GM12878 (cell line): ENCODE results near the gene TNFAIP3. TPM values are rescaled to one million over a fixed set of nuclear protein-coding genes. Genes with fewer than 3 reads are reported as not detected.

Experiments
- ATAC-seq: fragments of 200-7000 bp; cut with Tn5 transposase; 3 replicates; pipeline ENCODE4 v1.9.1; 2020; ENCODE audit warnings: mild to moderate bottlenecking, moderate library complexity
- BruUV-seq: library from RNA; stranded (reverse); fragments of 400-500 nt; replicated peaks from 2 replicates; lab custom pipeline; 2021; lab: Mats Ljungman, UMichigan
- CTCF ChIA-PET: fragments of 300-600 bp; sonication (Branson Sonifier 250); formaldehyde crosslinking; extraction: SDS; loops from one replicate; lab custom pipeline; 2021; ENCODE audit warnings: inconsistent platforms; lab: Yijun Ruan, JAX
- POLR2A ChIA-PET: fragments of 350-600 bp; formaldehyde crosslinking; extraction: SDS; loops from one replicate; lab custom pipeline; 2021; ENCODE audit warnings: inconsistent platforms; lab: Charles Lee
- RAD21 ChIA-PET: fragments of 300-600 bp; sonication (Branson Sonifier 250); formaldehyde crosslinking; loops from one replicate; lab custom pipeline; 2023; ENCODE audit warnings: antibody characterized with exemption; ENCODE audit not compliant: unreplicated experiment; lab: Charles Lee
- SMC1A ChIA-PET: fragments of 300-600 bp; sonication (Branson Sonifier 250); formaldehyde crosslinking; loops from one replicate; lab custom pipeline; 2023; ENCODE audit not compliant: unreplicated experiment, uncharacterized antibody; lab: Charles Lee
- DNase-seq: peaks from one replicate; pipeline ENCODE4 v3.0.0-alpha.2; 2011; ENCODE audit warnings: low read depth, low spot score
- FAIRE-seq: peaks from 3 replicates; lab custom pipeline; 2011; peaks lifted over from hg19 to GRCh38; lab: Jason Lieb, UNC
- H2AFZ ChIP-seq: 2 replicates; pipeline ENCODE4 v1.6.0; 2011; ENCODE audit warnings: low read depth, low read length, control low read depth; ENCODE audit not compliant: control insufficient read depth
- H3K27ac ChIP-seq: 2 replicates; pipeline ENCODE4 v1.5.1; 2011; ENCODE audit warnings: control low read depth; ENCODE audit not compliant: control insufficient read depth, insufficient read depth
- H3K27me3 ChIP-seq, 2 experiments: replicated peaks in 1 of 2; 2 replicates each; pipeline versions ENCODE4 v1.6.0 to v1.6.1; 2011; ENCODE audit warnings: low read length in 1 of 2; ENCODE audit not compliant: control insufficient read depth in 2 of 2, insufficient read depth in 2 of 2
- H3K36me3 ChIP-seq, 2 experiments: 2 replicates each; pipeline ENCODE4 v1.5.1; 2011; ENCODE audit warnings: low read length in 1 of 2; ENCODE audit not compliant: control insufficient read depth in 2 of 2, insufficient read depth in 2 of 2
- H3K4me1 ChIP-seq: 2 replicates; pipeline ENCODE4 v1.6.1; 2011; ENCODE audit warnings: mild to moderate bottlenecking, low read length, moderate library complexity, mixed read lengths; ENCODE audit not compliant: control insufficient read depth, insufficient read depth
- H3K4me2 ChIP-seq: 2 replicates; pipeline ENCODE4 v1.6.0; 2011; ENCODE audit warnings: control low read depth; ENCODE audit not compliant: control insufficient read depth, insufficient read depth
- H3K4me3 ChIP-seq: fragments of 200-600 bp; sonication (generic); 2 replicates; pipeline ENCODE4 v1.5.1; 2016
- H3K79me2 ChIP-seq: 2 replicates; pipeline ENCODE4 v1.6.0; 2011; ENCODE audit warnings: low read length; ENCODE audit not compliant: control insufficient read depth, insufficient read depth
- H3K9ac ChIP-seq: 2 replicates; pipeline ENCODE4 v1.8.0; 2011; ENCODE audit warnings: low read length, control low read depth, mixed read lengths; ENCODE audit not compliant: control insufficient read depth, insufficient read depth
- H3K9me3 ChIP-seq: replicated peaks from 3 replicates; pipeline ENCODE4 v1.5.1; 2011; ENCODE audit warnings: mild to moderate bottlenecking, low read length; ENCODE audit not compliant: control insufficient read depth, insufficient read depth
- H4K20me1 ChIP-seq: 2 replicates; pipeline ENCODE4 v1.6.0; 2011; ENCODE audit not compliant: control insufficient read depth, insufficient read depth
- ASH2L ChIP-seq: fragments of 300-600, 200-600 bp; sonication (generic); IDR thresholded peaks from 2 replicates; pipeline ENCODE4 v1.6.1; 2017; ENCODE audit warnings: low read depth, mild to moderate bottlenecking, borderline replicate concordance
- ETV6 ChIP-seq, 2 experiments: fragments of 450-650 bp in 1 of 2; IDR thresholded peaks in 1 of 2; conservative IDR thresholded peaks in 1 of 2; 2 replicates each; pipeline ENCODE4 v1.6.1; 2014; ENCODE audit warnings: antibody characterized with exemption in 1 of 2, borderline replicate concordance in 1 of 2, low read depth in 1 of 2, mild to moderate bottlenecking in 1 of 2, moderate library complexity in 1 of 2
- JUNB ChIP-seq: IDR thresholded peaks from 2 replicates; pipeline ENCODE4 v1.6.1; 2016; ENCODE audit warnings: antibody characterized with exemption, mild to moderate bottlenecking
- LARP7 ChIP-seq: fragments of 450-650 bp; IDR thresholded peaks from 2 replicates; pipeline ENCODE4 v1.6.1; 2017; ENCODE audit warnings: mild to moderate bottlenecking
- MLLT1 ChIP-seq: fragments of 450-650 bp; IDR thresholded peaks from 2 replicates; pipeline ENCODE4 v1.6.1; 2016; ENCODE audit warnings: mild to moderate bottlenecking
- NFIC ChIP-seq: IDR thresholded peaks from 2 replicates; pipeline ENCODE4 v1.6.1; 2012; ENCODE audit warnings: low read depth, mild to moderate bottlenecking, inconsistent platforms, low read length, moderate library complexity
- NR2F1 ChIP-seq: fragments of 450-650 bp; conservative IDR thresholded peaks from 2 replicates; pipeline ENCODE4 v1.6.1; 2017; ENCODE audit warnings: mild to moderate bottlenecking
- PAX5 ChIP-seq: IDR thresholded peaks from 2 replicates; pipeline ENCODE4 v1.6.1; 2011; ENCODE audit warnings: low read depth, low read length, borderline replicate concordance
- PML ChIP-seq: IDR thresholded peaks from 2 replicates; pipeline ENCODE4 v1.6.1; 2012; ENCODE audit warnings: low read length, inconsistent platforms
- POLR2AphosphoS5 ChIP-seq: IDR thresholded peaks from 2 replicates; pipeline ENCODE4 v1.6.1; 2011; ENCODE audit warnings: mild to moderate bottlenecking, low read length, inconsistent platforms
- RAD21 ChIP-seq: IDR thresholded peaks from 2 replicates; pipeline ENCODE4 v1.6.1; 2011; ENCODE audit warnings: mild to moderate bottlenecking, low read depth, low read length, moderate library complexity; ENCODE audit not compliant: insufficient read depth
- RB1 ChIP-seq: fragments of 450-650 bp; formaldehyde crosslinking; IDR thresholded peaks from 2 replicates; pipeline ENCODE4 v1.6.1; 2017; ENCODE audit warnings: mild to moderate bottlenecking, borderline replicate concordance
- RCOR1 ChIP-seq: conservative IDR thresholded peaks from 2 replicates; pipeline ENCODE4 v1.6.1; 2012; ENCODE audit warnings: low read depth, low read length, improper control_type of control experiment
- RELA ChIP-seq: fragments of 450-650 bp; IDR thresholded peaks from 2 replicates; pipeline ENCODE4 v1.8.0; 2014; ENCODE audit warnings: borderline replicate concordance; ENCODE audit not compliant: partially characterized antibody
- SMARCA5 ChIP-seq: fragments of 450-650 bp; IDR thresholded peaks from 2 replicates; pipeline ENCODE4 v1.6.1; 2017; ENCODE audit warnings: mild to moderate bottlenecking
- TCF7 ChIP-seq: IDR thresholded peaks from 2 replicates; pipeline ENCODE4 v1.6.1; 2014; ENCODE audit warnings: antibody characterized with exemption, borderline replicate concordance
- ZBED1 ChIP-seq: IDR thresholded peaks from 2 replicates; pipeline ENCODE4 v1.6.1; 2016; ENCODE audit warnings: borderline replicate concordance
- ZBTB33 ChIP-seq: fragments of 450-650 bp; IDR thresholded peaks from 2 replicates; pipeline ENCODE4 v1.6.1; 2017; ENCODE audit warnings: mild to moderate bottlenecking
- ZNF622 ChIP-seq: fragments of 450-650 bp; IDR thresholded peaks from 2 replicates; pipeline ENCODE4 v1.6.1; 2017; ENCODE audit warnings: mild to moderate bottlenecking, inconsistent platforms
- WGBS: methylation state at CpG from one replicate; pipeline ENCODE4 v1.1.6; 2016; ENCODE audit warnings: low lambda C conversion rate; ENCODE audit not compliant: insufficient replicate concordance, insufficient coverage; ENCODE audit errors: missing lambda C conversion rate; 5-methylcytosine and 5-hydroxymethylcytosine counted together
- in situ Hi-C: fragments of 300-500 bp; cut with MboI; formaldehyde crosslinking; loops from 9 replicates; pipeline ENCODE4 v1.14.3; 2018; ENCODE audit warnings: mixed read lengths
- intact Hi-C: fragments of 100-400 bp; cut with micrococcal nuclease; formaldehyde crosslinking; loops from one replicate; pipeline ENCODE4 v1.14.2; 2022; ENCODE audit not compliant: unreplicated experiment
- polyA plus RNA-seq, 11 experiments: library from polyadenylated mRNA; depleted of rRNA in 4 of 11; unstranded in 6 of 11; stranded (reverse) in 5 of 11; fragments of >200 nt; fragmentation: Nextera tagmentation in 4 of 11; fragmentation: Illumina TruSeq in 1 of 11; extraction: Ambion mirVana in 4 of 11; extraction: Trizol in 1 of 11; gene quantifications; 1 replicate in 1 of 11; 2 replicates in 10 of 11; pipeline versions ENCODE4 v1.2.1 to v1.2.3, GENCODE V29; 2011 to 2016; ENCODE audit warnings: inconsistent platforms in 2 of 11, missing spikeins in 2 of 11, low read depth in 1 of 11
- total RNA-seq, 4 experiments: library from RNA; depleted of rRNA in 3 of 4; stranded (reverse); fragments of >200 nt in 3 of 4; fragmentation: Illumina TruSeq in 1 of 4; extraction: Trizol in 1 of 4; gene quantifications; 2 replicates each; pipeline versions ENCODE4 v1.2.1 to v1.2.3, GENCODE V29; 2013 to 2021

The TNFAIP3 gene
- total and polyA plus RNA-seq, 10 of the 15 experiments (the other 5 are each of a cell fraction or from before 2014, with no cell fraction given): 18.0 to 350 (median 127) TPM

- Histone ChIP-seq H3K36me3 (peaks cover 0 to 23% of the 10 kb centered on the region in 2 experiments; a peak in 2 of 4 replicates), H4K20me1 (no peaks in the 10 kb centered on the region), H3K9ac (peak overlapping the region; percentile 89), H3K4me2 (peak overlapping the region; percentile 92), H3K27ac (peak overlapping the region; percentile 72), H2AFZ (no peak overlapping the region), H3K4me3 (peak overlapping the region; percentile 99), H3K9me3 (no peaks in the 10 kb centered on the region), H3K27me3 (no peaks in the 10 kb centered on the region), H3K79me2 (peaks cover 80% of the 10 kb centered on the region), H3K4me1 (peaks cover 5% of the 10 kb centered on the region; the same call in 1 of the 2 replicates)
- no TSS peak for BruUV-seq
- ChIA-PET CTCF (interaction anchor here (1.2 to 24.0 kb wide), 22 partner anchors 9 to 210 kb away, joined by 3 to 712 read pairs (median 20); no protein-coding TSS in a partner anchor), POLR2A (interaction anchor here (0.6 to 6.6 kb wide), 16 partner anchors 12 to 162 kb away, joined by 3 to 42 read pairs (median 7); no protein-coding TSS in a partner anchor), SMC1A (interaction anchor here (0.6 to 30.6 kb wide), 20 partner anchors 12 to 591 kb away, joined by 3 to 1237 read pairs (median 29); no protein-coding TSS in a partner anchor), RAD21 (interaction anchor here (0.8 to 20.6 kb wide), 27 partner anchors 10 to 207 kb away, joined by 3 to 774 read pairs (median 12); no protein-coding TSS in a partner anchor)
- in situ Hi-C loops: loop anchor here (5.0 kb wide), 3 partner anchors 67 to 162 kb away; no protein-coding TSS in a partner anchor
- WGBS: under 1% methylated on average over 10 of the region's 10 CpGs
- FAIRE-seq: peak; percentile 57
- ATAC-seq: no peak
- DNase-seq: no peak
- intact Hi-C loops: loop anchor here (1.0 to 5.0 kb wide), 3 partner anchors 106 to 238 kb away; partner anchors contain the start of gene PERP
- TF ChIP-seq SMARCA5 (peak; percentile 72), PML (no peak), RAD21 (peak; percentile 67), LARP7 (peak; percentile 30; the same call in 1 of the 2 replicates), RELA (peak; percentile 31), POLR2AphosphoS5 (no peak; the same call in none of the 2 replicates), RCOR1 (no peak), ETV6 (conservative IDR thresholded peaks at IDR 0.05 in 1 of 2, IDR thresholded peaks at IDR 0.05 in 1 of 2; ENCODE audit: borderline replicate concordance in 1 of 2, low read depth in 1 of 2) (no peak), ZBED1 (no peak), ASH2L (no peak), TCF7 (peak; percentile 94), NR2F1 (no peak), MLLT1 (peak; percentile 91), ZNF622 (no peak), ZBTB33 (no peak), NFIC (no peak), PAX5 (no peak), RB1 (no peak), JUNB (no peak)
Measured at GRCh38 chr6:137868721-137869548, 1.9 kb downstream of the TNFAIP3 start.
